ENCODE results near the gene B4GALNT2. TPM values are rescaled to one million over a fixed set of nuclear protein-coding genes. Genes with fewer than 3 reads are reported as not detected.

B4GALNT2 gene
- total RNA-seq, 3 donors from 2014 or later: 0.15 to 0.66 TPM; not detected in 1

GRCh38 chr17:49200423-49201083 is 68.0 kb downstream of the B4GALNT2 start:
- no peaks in the 10 kb centered on the region for H3K36me3 ChIP-seq
- intact Hi-C loops (cut with DNase I; ENCODE audit: low total_unique reads): no loop called here
- H3K27ac ChIP-seq: no peak overlapping the region
- TF ChIP-seq CTCF (IDR thresholded peaks at IDR 0.05) (no peak), POLR2A (IDR thresholded peaks at IDR 0.05) (no peak), POLR2AphosphoS5 (IDR thresholded peaks at IDR 0.05) (no peak)
- no peak for DNase-seq (ENCODE audit: low spot score in 2 of 2)
- no peaks in the 10 kb centered on the region for H3K4me1 ChIP-seq
- no peaks in the 10 kb centered on the region for H3K9me3 ChIP-seq
- no peaks in the 10 kb centered on the region for H3K27me3 ChIP-seq
- H3K4me3 ChIP-seq: no peak overlapping the region

- no peaks in the 10 kb centered on the region for H3K36me3 ChIP-seq
- intact Hi-C loops (cut with DNase I; ENCODE audit: low total_unique reads): no loop called here
- H3K4me3 ChIP-seq: no peak overlapping the region
- H3K27ac ChIP-seq: no peak overlapping the region
- H3K9me3 ChIP-seq: no peaks in the 10 kb centered on the region
- no peaks in the 10 kb centered on the region for H3K27me3 ChIP-seq
- no peak for DNase-seq (ENCODE audit: low spot score in 2 of 2)
- H3K4me1 ChIP-seq: no peaks in the 10 kb centered on the region
- TF ChIP-seq POLR2A (IDR thresholded peaks at IDR 0.05) (no peak), POLR2AphosphoS5 (IDR thresholded peaks at IDR 0.05) (no peak), CTCF (IDR thresholded peaks at IDR 0.05) (no peak)
These were observed 68.9 kb downstream of the B4GALNT2 start for GRCh38 chr17:49201481-49201927.

GRCh38 chr17:49203796-49204195 is 71.2 kb downstream of the B4GALNT2 start:
- Histone ChIP-seq H3K27me3 (peaks cover 0 to 4% of the 10 kb centered on the region in 2 donors), H3K27ac (no peak overlapping the region), H3K9me3 (no peaks in the 10 kb centered on the region), H3K36me3 (no peaks in the 10 kb centered on the region), H3K4me3 (no peak overlapping the region), H3K4me1 (no peaks in the 10 kb centered on the region)
- DNase-seq (ENCODE audit: low spot score in 2 of 2): no peak
- intact Hi-C loops (cut with DNase I; ENCODE audit: low total_unique reads): no loop called here
- TF ChIP-seq CTCF (IDR thresholded peaks at IDR 0.05) (no peak), POLR2AphosphoS5 (IDR thresholded peaks at IDR 0.05) (no peak), POLR2A (IDR thresholded peaks at IDR 0.05) (no peak)

GRCh38 chr17:49204516-49204915 is 71.9 kb downstream of the B4GALNT2 start:
- no peak for TF ChIP-seq POLR2AphosphoS5 (IDR thresholded peaks at IDR 0.05)
- TF ChIP-seq POLR2A (IDR thresholded peaks at IDR 0.05): no peak
- TF ChIP-seq CTCF (IDR thresholded peaks at IDR 0.05): no peak
- no peaks in the 10 kb centered on the region for H3K9me3 ChIP-seq
- DNase-seq (ENCODE audit: low spot score in 2 of 2): no peak
- no peak overlapping the region for H3K4me3 ChIP-seq
- peaks cover 0 to 8% of the 10 kb centered on the region in 2 donors for H3K27me3 ChIP-seq
- no peak overlapping the region for H3K27ac ChIP-seq
- no peaks in the 10 kb centered on the region for H3K4me1 ChIP-seq
- H3K36me3 ChIP-seq: no peaks in the 10 kb centered on the region
- intact Hi-C loops (cut with DNase I; ENCODE audit: low total_unique reads): no loop called here

GRCh38 chr17:49209061-49209571 is 76.5 kb downstream of the B4GALNT2 start:
- no peaks in the 10 kb centered on the region for H3K4me1 ChIP-seq
- no peaks in the 10 kb centered on the region for H3K36me3 ChIP-seq
- no peaks in the 10 kb centered on the region for H3K9me3 ChIP-seq
- no peak overlapping the region for H3K27ac ChIP-seq
- DNase-seq (ENCODE audit: low spot score in 2 of 2): no peak
- intact Hi-C loops (cut with DNase I; ENCODE audit: low total_unique reads): no loop called here
- TF ChIP-seq CTCF (IDR thresholded peaks at IDR 0.05): no peak
- TF ChIP-seq POLR2AphosphoS5 (IDR thresholded peaks at IDR 0.05): no peak
- no peak for TF ChIP-seq POLR2A (IDR thresholded peaks at IDR 0.05)
- no peak overlapping the region for H3K4me3 ChIP-seq
- peaks cover 2 to 14% of the 10 kb centered on the region in 2 donors for H3K27me3 ChIP-seq
